Regular cardiac myocyte (primary cell): ENCODE results near the gene ZNF326. TPM values are rescaled to one million over a fixed set of nuclear protein-coding genes. Genes with fewer than 3 reads are reported as not detected.

ENCODE experiments used
- total RNA-seq: library from RNA; depleted of rRNA; stranded (reverse); fragments of >200 nt; gene quantifications from 2 replicates; pipeline ENCODE4 v1.2.3, GENCODE V29; 2014

Gene ZNF326, protein sequence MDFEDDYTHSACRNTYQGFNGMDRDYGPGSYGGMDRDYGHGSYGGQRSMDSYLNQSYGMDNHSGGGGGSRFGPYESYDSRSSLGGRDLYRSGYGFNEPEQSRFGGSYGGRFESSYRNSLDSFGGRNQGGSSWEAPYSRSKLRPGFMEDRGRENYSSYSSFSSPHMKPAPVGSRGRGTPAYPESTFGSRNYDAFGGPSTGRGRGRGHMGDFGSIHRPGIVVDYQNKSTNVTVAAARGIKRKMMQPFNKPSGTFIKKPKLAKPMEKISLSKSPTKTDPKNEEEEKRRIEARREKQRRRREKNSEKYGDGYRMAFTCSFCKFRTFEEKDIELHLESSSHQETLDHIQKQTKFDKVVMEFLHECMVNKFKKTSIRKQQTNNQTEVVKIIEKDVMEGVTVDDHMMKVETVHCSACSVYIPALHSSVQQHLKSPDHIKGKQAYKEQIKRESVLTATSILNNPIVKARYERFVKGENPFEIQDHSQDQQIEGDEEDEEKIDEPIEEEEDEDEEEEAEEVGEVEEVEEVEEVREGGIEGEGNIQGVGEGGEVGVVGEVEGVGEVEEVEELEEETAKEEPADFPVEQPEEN
- 4.8 and 8.4 TPM in 2 replicates for total RNA-seq

DNA sequence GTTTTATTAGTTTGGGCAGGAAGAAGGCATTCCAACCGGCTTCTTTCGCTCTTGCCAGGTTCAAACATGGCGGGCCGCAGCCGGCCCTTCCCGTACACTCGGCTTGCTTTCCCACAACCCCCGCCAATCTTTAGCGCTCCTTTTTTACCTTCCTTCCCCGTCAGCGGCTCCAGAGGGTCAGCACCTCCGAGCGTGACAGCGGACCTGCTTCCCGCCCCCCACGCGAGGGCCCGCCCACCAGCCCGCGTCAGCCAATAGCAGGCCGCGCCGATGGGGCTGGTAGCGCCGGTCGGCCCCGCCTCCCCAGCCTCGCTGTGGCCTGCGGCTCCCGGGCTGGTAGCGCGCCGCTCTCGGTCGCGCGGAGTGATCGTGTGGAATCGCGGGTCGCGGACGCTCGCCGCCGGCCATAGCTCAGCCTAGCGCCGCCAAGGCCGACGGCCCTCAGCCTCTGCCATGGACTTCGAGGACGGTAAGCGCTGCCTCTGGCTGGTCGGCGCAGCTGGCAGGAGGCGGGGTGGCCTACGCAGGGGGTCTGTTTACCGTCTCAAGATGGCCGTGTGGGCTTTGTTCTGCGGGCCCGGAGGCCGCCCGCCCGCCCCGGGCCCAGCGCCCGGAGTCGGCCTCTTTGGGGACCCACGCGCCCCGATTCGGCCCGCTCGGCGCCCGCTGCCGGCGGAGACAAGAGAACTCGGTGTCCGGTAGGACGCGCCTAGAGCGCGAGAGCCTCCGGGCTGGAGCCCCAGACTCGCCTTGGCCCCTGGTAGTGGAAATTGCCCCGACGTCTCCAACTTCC, at the start of gene ZNF326:
ZNF326 (plus strand) TSS at position 306 of the 793 bp plus-strand sequence; CDS start at position 454, 148 bp downstream.

Other genes with a start within 250 kb of the ZNF326 start
- gene LRRC8D, start 174.1 kb upstream of the ZNF326 start, total RNA-seq, result 21.9 and 24.5 TPM in 2 replicates